ENCODE data around the gene EPM2AIP1. TPM values are rescaled to one million over a fixed set of nuclear protein-coding genes. Genes with fewer than 3 reads are reported as not detected.
"Not testable (repeated sequence)": the region's sequence is repeated elsewhere in the genome, so short reads cannot be mapped to it uniquely, and the experiment has no call there.

Gene EPM2AIP1
- total RNA-seq, 2 donors from 2014 or later: 15.7 to 19.5 TPM

GRCh38 chr3:36954452-36955134 is 38.3 kb downstream of the EPM2AIP1 start:
- Histone ChIP-seq H3K36me3 (ENCODE audit: control insufficient read depth, insufficient read depth, low read length) (no peaks in the 10 kb centered on the region), H3K9ac (ENCODE audit: extremely low read depth, low read length, poor library complexity, severe bottlenecking) (no peak overlapping the region), H3K4me3 (ENCODE audit: low read length) (no peak overlapping the region), H3K27me3 (ENCODE audit: control insufficient read depth, insufficient read depth, low read length, poor library complexity, severe bottlenecking) (no peaks in the 10 kb centered on the region), H3K4me1 (ENCODE audit: control insufficient read depth, insufficient read depth, low read length) (no peaks in the 10 kb centered on the region), H3K27ac (ENCODE audit: low read depth, low read length) (no peak overlapping the region), H3K9me3 (ENCODE audit: control insufficient read depth, low read length) (no peaks in the 10 kb centered on the region)
- peaks cover 4% of the 10 kb centered on the region for H3K4me1 Mint-ChIP-seq
- H3K27me3 Mint-ChIP-seq (ENCODE audit: insufficient read depth): no peaks in the 10 kb centered on the region
- H3K36me3 Mint-ChIP-seq (ENCODE audit: low read depth): no peaks in the 10 kb centered on the region
- TF ChIP-seq, protein P1, sequence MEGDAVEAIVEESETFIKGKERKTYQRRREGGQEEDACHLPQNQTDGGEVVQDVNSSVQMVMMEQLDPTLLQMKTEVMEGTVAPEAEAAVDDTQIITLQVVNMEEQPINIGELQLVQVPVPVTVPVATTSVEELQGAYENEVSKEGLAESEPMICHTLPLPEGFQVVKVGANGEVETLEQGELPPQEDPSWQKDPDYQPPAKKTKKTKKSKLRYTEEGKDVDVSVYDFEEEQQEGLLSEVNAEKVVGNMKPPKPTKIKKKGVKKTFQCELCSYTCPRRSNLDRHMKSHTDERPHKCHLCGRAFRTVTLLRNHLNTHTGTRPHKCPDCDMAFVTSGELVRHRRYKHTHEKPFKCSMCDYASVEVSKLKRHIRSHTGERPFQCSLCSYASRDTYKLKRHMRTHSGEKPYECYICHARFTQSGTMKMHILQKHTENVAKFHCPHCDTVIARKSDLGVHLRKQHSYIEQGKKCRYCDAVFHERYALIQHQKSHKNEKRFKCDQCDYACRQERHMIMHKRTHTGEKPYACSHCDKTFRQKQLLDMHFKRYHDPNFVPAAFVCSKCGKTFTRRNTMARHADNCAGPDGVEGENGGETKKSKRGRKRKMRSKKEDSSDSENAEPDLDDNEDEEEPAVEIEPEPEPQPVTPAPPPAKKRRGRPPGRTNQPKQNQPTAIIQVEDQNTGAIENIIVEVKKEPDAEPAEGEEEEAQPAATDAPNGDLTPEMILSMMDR (conservative IDR thresholded peaks at IDR 0.05): no peak
- no peak overlapping the region for H3K27ac Mint-ChIP-seq
- H3K9me3 Mint-ChIP-seq: no peaks in the 10 kb centered on the region
- no peak for DNase-seq
- H3K4me3 Mint-ChIP-seq: no peak overlapping the region

DNA sequence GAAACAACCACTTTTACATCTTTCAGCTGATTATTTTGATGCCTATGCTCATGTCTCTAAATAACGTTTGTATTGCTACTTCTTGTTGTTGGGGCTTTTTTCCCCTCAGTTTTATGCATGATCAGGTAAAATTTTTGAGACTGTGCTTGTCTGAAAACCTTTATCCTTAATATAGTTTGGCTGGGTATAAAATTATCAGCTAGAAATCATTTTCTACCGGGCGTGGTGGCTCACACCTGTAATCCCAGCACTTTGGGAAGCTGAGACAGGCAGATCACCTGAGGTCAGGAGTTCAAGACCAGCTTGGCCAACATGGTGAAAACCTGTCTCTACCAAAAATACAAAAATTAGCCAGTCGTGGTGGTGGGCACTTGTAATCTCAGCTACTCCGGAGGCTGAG is 45.1 kb downstream of the EPM2AIP1 start:
- Histone ChIP-seq H3K27me3 (ENCODE audit: control insufficient read depth, insufficient read depth, low read length, poor library complexity, severe bottlenecking) (peaks cover 27% of the 10 kb centered on the region), H3K9me3 (ENCODE audit: control insufficient read depth, low read length) (peaks cover 12% of the 10 kb centered on the region)
- H3K4me1 Mint-ChIP-seq; H3K4me1 ChIP-seq (ENCODE audit: control insufficient read depth, insufficient read depth, low read length); H3K36me3 ChIP-seq (ENCODE audit: control insufficient read depth, insufficient read depth, low read length); H3K27ac Mint-ChIP-seq; DNase-seq; H3K36me3 Mint-ChIP-seq (ENCODE audit: low read depth); H3K4me3 Mint-ChIP-seq; H3K9ac ChIP-seq (ENCODE audit: extremely low read depth, low read length, poor library complexity, severe bottlenecking); H3K4me3 ChIP-seq (ENCODE audit: low read length); H3K27ac ChIP-seq (ENCODE audit: low read depth, low read length): not testable (repeated sequence)
- Mint-ChIP-seq H3K27me3 (ENCODE audit: insufficient read depth) (peaks cover 29% of the 10 kb centered on the region), H3K9me3 (peaks cover 22% of the 10 kb centered on the region)
- WGBS, 2 experiments (ENCODE audit: insufficient coverage in 1 of 2, insufficient read length in 1 of 2): 91 to 94% methylated on average over 5 of the region's 5 CpGs

DNA sequence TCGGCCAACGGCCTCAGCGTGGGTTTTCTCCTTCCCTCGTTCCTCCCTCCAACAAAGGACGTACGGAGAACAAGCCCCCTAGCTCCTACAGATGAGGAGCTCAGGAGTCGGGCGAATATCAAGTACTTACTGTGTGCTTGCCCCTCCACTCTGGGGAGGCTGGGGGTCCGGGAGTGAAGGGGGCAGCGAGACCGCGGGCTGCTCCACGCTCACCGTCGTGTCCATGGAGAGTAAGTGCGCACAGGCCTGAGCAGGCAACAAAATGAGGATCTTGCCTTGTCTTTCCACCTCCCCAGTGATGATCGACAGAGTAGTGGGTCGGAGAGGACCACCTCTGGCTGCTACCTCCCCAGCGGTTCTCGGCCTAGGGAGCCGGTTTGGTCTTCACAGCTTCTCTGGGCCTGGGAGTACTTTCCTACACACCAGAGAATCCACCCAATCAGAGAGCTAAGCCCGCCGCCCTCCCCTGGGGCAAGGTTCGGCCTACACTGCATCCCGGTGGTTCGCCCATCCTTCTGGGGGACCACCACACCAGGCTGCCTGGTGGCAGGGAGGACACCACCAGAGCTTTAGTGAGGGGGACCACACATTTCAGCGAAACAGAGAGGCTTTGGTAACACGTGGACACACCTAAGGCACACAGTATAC is 47.5 kb downstream of the EPM2AIP1 start:
- WGBS, 2 experiments (ENCODE audit: insufficient coverage in 1 of 2, insufficient read length in 1 of 2): 86 to 89% methylated on average over 15 to 28 of the region's 28 CpGs
- Mint-ChIP-seq H3K9me3 (peaks cover 22% of the 10 kb centered on the region), H3K36me3 (ENCODE audit: low read depth) (peaks cover 2% of the 10 kb centered on the region), H3K27me3 (ENCODE audit: insufficient read depth) (peaks cover 40% of the 10 kb centered on the region), H3K4me3 (peak overlapping the region; percentile 64), H3K27ac (no peak overlapping the region), H3K4me1 (peaks cover 3% of the 10 kb centered on the region)
- Histone ChIP-seq H3K9me3 (ENCODE audit: control insufficient read depth, low read length) (peaks cover 12% of the 10 kb centered on the region), H3K9ac (ENCODE audit: extremely low read depth, low read length, poor library complexity, severe bottlenecking) (no peak overlapping the region), H3K27me3 (ENCODE audit: control insufficient read depth, insufficient read depth, low read length, poor library complexity, severe bottlenecking) (peaks cover 27% of the 10 kb centered on the region), H3K36me3 (ENCODE audit: control insufficient read depth, insufficient read depth, low read length) (no peaks in the 10 kb centered on the region), H3K27ac (ENCODE audit: low read depth, low read length) (no peak overlapping the region), H3K4me1 (ENCODE audit: control insufficient read depth, insufficient read depth, low read length) (no peaks in the 10 kb centered on the region), H3K4me3 (ENCODE audit: low read length) (peak overlapping the region; percentile 76)
- TF ChIP-seq, protein P1 (conservative IDR thresholded peaks at IDR 0.05): no peak
- DNase-seq: no peak
